HEK293 (cell line): Measurements from ENCODE around the gene MYCN.

ENCODE experiments used
- CTCF ChIA-PET: fragments of 350-600 bp; formaldehyde crosslinking; extraction: SDS; loops from one replicate; lab custom pipeline; 2021; ENCODE audit warnings: antibody characterized with exemption; lab: Yijun Ruan, JAX
- POLR2A ChIA-PET: fragments of 300-600 bp; formaldehyde crosslinking; extraction: SDS; loops from one replicate; lab custom pipeline; 2020; ENCODE audit warnings: antibody characterized with exemption, inconsistent platforms; lab: Yijun Ruan, JAX
- H3K27ac ChIP-seq: fragments of 200-500 bp; sonication (Bioruptor generic); 2 replicates; pipeline ENCODE4 v1.5.1; 2014; ENCODE audit warnings: low read depth, low read length, control low read depth, inconsistent platforms; ENCODE audit errors: extremely low read depth
- H3K36me3 ChIP-seq, 2 experiments: fragments of 200-500 bp in 1 of 2; sonication (Bioruptor generic) in 1 of 2; 1 replicate in 1 of 2; 2 replicates in 1 of 2; pipeline ENCODE4 v1.5.1; 2014 to 2017; ENCODE audit warnings: inconsistent platforms in 2 of 2, low read length in 2 of 2; ENCODE audit not compliant: control insufficient read depth in 2 of 2, insufficient read depth in 1 of 2
- H3K4me1 ChIP-seq: fragments of 200-500 bp; sonication (Bioruptor generic); 2 replicates; pipeline ENCODE4 v1.5.1; 2014; ENCODE audit warnings: mild to moderate bottlenecking, low read length, inconsistent platforms; ENCODE audit not compliant: control insufficient read depth, insufficient read depth
- H3K4me3 ChIP-seq: 2 replicates; pipeline ENCODE4 v1.5.1; 2011; ENCODE audit warnings: low read depth, mild to moderate bottlenecking, control low read depth, low read length, moderate library complexity
- H3K9me3 ChIP-seq: fragments of 200-500 bp; sonication (Bioruptor generic); 2 replicates; pipeline ENCODE4 v1.5.1; 2014; ENCODE audit warnings: low read depth, low read length, inconsistent platforms; ENCODE audit not compliant: control insufficient read depth, insufficient read depth
- BCL11B ChIP-seq: fragments of 450-650 bp; formaldehyde crosslinking; IDR thresholded peaks from 2 replicates; pipeline ENCODE4 v1.5.1; 2016; ENCODE audit warnings: low read depth, missing biosample characterization, missing genetic modification characterization
- GFI1B ChIP-seq: fragments of 450-650 bp; formaldehyde crosslinking; IDR thresholded peaks from 2 replicates; pipeline ENCODE4 v1.5.1; 2016; ENCODE audit warnings: missing biosample characterization, missing genetic modification characterization
- KLF7 ChIP-seq: fragments of 450-650 bp; formaldehyde crosslinking; IDR thresholded peaks from 2 replicates; pipeline ENCODE4 v1.5.1; 2016; ENCODE audit warnings: missing biosample characterization, missing genetic modification characterization, borderline replicate concordance
- ZBTB8A ChIP-seq: fragments of 450-650 bp; formaldehyde crosslinking; IDR thresholded peaks from 2 replicates; pipeline ENCODE4 v1.5.1; 2016; ENCODE audit warnings: missing biosample characterization, missing genetic modification characterization
- ZNF202 ChIP-seq: fragments of 450-650 bp; formaldehyde crosslinking; IDR thresholded peaks from 2 replicates; pipeline ENCODE4 v1.5.1; 2016; ENCODE audit warnings: missing biosample characterization, missing genetic modification characterization, borderline replicate concordance
- ZNF221 ChIP-seq: fragments of 450-650 bp; formaldehyde crosslinking; IDR thresholded peaks from 2 replicates; pipeline ENCODE4 v1.5.1; 2017; ENCODE audit warnings: missing biosample characterization, missing genetic modification characterization, borderline replicate concordance
- ZNF350 ChIP-seq: fragments of 450-650 bp; formaldehyde crosslinking; IDR thresholded peaks from 2 replicates; pipeline ENCODE4 v1.5.0; 2017; ENCODE audit warnings: missing biosample characterization, mild to moderate bottlenecking, missing genetic modification characterization
- ZNF354C ChIP-seq: fragments of 450-650 bp; formaldehyde crosslinking; IDR thresholded peaks from 2 replicates; pipeline ENCODE4 v1.5.1; 2016; ENCODE audit warnings: missing biosample characterization, missing genetic modification characterization, low read depth, borderline replicate concordance
- ZNF37A ChIP-seq: fragments of 450-650 bp; IDR thresholded peaks from 2 replicates; pipeline ENCODE4 v1.5.1; 2018; ENCODE audit warnings: missing biosample characterization, missing genetic modification characterization
- ZNF548 ChIP-seq: fragments of 450-650 bp; formaldehyde crosslinking; IDR thresholded peaks from 2 replicates; pipeline ENCODE4 v1.5.1; 2016; ENCODE audit warnings: missing biosample characterization, missing genetic modification characterization
- ZNF549 ChIP-seq: fragments of 450-650 bp; IDR thresholded peaks from 2 replicates; pipeline ENCODE4 v1.5.1; 2018; ENCODE audit warnings: missing biosample characterization, missing genetic modification characterization, mild to moderate bottlenecking, inconsistent platforms, moderate library complexity
- ZNF555 ChIP-seq: fragments of 450-650 bp; formaldehyde crosslinking; conservative IDR thresholded peaks from 2 replicates; pipeline ENCODE4 v1.5.1; 2017; ENCODE audit warnings: missing biosample characterization, mild to moderate bottlenecking, missing genetic modification characterization, inconsistent platforms
- ZNF560 ChIP-seq: fragments of 450-650 bp; formaldehyde crosslinking; IDR thresholded peaks from 2 replicates; pipeline ENCODE4 v1.5.1; 2017; ENCODE audit warnings: missing biosample characterization, missing genetic modification characterization, borderline replicate concordance
- ZNF791 ChIP-seq: fragments of 450-650 bp; formaldehyde crosslinking; IDR thresholded peaks from 2 replicates; pipeline ENCODE4 v1.5.1; 2016; ENCODE audit warnings: missing biosample characterization, missing genetic modification characterization
- ZSCAN30 ChIP-seq: fragments of 450-650 bp; IDR thresholded peaks from 2 replicates; pipeline ENCODE4 v1.5.1; 2018; ENCODE audit warnings: missing biosample characterization, mild to moderate bottlenecking, missing genetic modification characterization, moderate library complexity
- TF ChIP-seq, protein P1 (sequence below): fragments of 450-650 bp; formaldehyde crosslinking; IDR thresholded peaks from 2 replicates; pipeline ENCODE4; 2016; ENCODE audit warnings: missing biosample characterization, missing genetic modification characterization
- TF ChIP-seq, protein P2 (sequence below): fragments of 450-650 bp; formaldehyde crosslinking; IDR thresholded peaks from 2 replicates; pipeline ENCODE4 v1.5.1; 2017; ENCODE audit warnings: missing biosample characterization, missing genetic modification characterization
- TF ChIP-seq, protein P3 (sequence below): fragments of 450-650 bp; formaldehyde crosslinking; IDR thresholded peaks from 2 replicates; pipeline ENCODE4 v1.5.1; 2016; ENCODE audit warnings: missing biosample characterization, missing genetic modification characterization
- TF ChIP-seq, protein P4 (sequence below): fragments of 450-650 bp; formaldehyde crosslinking; IDR thresholded peaks from 2 replicates; pipeline ENCODE4 v1.5.1; 2016; ENCODE audit warnings: missing biosample characterization, missing genetic modification characterization
- TF ChIP-seq, protein P5 (sequence below): fragments of 450-650 bp; formaldehyde crosslinking; IDR thresholded peaks from 2 replicates; pipeline ENCODE4 v1.5.1; 2016; ENCODE audit warnings: missing biosample characterization, missing genetic modification characterization

Gene MYCN

DNA sequence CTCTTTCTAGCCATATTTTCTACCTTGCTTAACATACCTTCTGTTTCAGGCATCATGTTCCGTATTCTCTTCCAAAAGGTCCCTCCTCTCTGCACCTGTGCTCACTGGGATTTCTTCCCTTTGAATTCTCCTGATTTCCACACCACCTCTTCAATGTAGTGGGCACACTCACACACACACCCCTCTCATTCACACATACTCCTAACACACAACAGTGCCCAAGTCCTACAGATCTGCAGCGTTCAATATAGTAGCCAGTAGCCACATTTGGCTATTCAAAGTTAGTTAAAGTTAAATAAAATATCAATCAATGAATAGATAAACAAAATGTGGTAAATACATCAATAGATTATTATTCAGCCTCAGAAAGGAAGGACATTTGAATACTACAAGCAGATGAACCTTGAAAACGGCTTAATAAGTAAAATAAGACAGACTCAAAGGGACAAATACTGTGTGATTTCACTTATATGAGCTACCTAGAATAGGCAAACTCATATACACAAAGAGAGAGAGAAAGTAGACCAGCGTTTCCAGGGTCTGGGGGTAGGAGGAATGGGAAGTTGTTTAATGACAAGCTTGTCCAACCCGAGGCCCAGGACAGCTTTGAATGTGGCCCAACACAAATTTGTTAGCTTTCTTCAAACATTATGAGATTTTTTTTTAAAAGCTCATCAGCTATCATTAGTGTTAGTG, 34.4 kb downstream of the MYCN start (continued):
- TF ChIP-seq, protein P1, sequence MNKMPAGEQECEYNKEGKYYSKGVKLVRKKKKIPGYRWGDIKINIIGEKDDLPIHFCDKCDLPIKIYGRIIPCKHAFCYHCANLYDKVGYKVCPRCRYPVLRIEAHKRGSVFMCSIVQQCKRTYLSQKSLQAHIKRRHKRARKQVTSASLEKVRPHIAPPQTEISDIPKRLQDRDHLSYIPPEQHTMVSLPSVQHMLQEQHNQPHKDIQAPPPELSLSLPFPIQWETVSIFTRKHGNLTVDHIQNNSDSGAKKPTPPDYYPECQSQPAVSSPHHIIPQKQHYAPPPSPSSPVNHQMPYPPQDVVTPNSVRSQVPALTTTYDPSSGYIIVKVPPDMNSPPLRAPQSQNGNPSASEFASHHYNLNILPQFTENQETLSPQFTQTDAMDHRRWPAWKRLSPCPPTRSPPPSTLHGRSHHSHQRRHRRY (tag by site-specific recombination) = no peak
- TF ChIP-seq ZNF791 (tag by site-specific recombination) (no peak), ZNF555 (no peak), ZNF354C (tag by site-specific recombination) (no peak), ZSCAN30 (no peak), ZNF549 (no peak), GFI1B (tag by site-specific recombination) (no peak), KLF7 (no peak)

DNA sequence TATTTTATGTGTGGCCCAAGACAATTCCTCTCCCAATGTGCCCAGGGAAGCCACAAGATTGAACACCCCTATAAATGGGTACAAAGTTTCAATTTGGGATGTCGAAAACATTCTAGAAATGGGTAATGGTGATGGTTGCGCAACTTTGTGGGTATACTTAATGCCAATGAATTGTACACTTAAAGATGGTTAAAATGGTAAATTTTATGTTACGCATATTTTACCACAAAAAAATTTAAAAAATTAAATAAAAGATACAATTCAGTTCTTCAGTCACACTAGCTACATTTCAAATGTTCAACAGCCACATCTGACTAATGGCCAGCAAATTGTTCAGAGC, 34.9 kb downstream of the MYCN start:
- Histone ChIP-seq H3K4me3 (no peak overlapping the region), H3K36me3 (no peaks in the 10 kb centered on the region), H3K4me1 (no peaks in the 10 kb centered on the region; the same call in 1 of the 2 replicates), H3K27ac (no peak overlapping the region), H3K9me3 (no peaks in the 10 kb centered on the region)
- CTCF ChIA-PET = interaction anchor here (0.6 kb wide), 1 partner anchor 64 kb away, joined by 3 read pairs; no protein-coding TSS in a partner anchor
- POLR2A ChIA-PET = no interaction called here
- no peak for TF ChIP-seq ZNF350 (tag by site-specific recombination)
- TF ChIP-seq, protein P2, sequence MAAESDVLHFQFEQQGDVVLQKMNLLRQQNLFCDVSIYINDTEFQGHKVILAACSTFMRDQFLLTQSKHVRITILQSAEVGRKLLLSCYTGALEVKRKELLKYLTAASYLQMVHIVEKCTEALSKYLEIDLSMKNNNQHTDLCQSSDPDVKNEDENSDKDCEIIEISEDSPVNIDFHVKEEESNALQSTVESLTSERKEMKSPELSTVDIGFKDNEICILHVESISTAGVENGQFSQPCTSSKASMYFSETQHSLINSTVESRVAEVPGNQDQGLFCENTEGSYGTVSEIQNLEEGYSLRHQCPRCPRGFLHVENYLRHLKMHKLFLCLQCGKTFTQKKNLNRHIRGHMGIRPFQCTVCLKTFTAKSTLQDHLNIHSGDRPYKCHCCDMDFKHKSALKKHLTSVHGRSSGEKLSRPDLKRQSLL (tag by site-specific recombination) = no peak
- no peak for TF ChIP-seq ZNF221 (tag by site-specific recombination)
- TF ChIP-seq, protein P3, sequence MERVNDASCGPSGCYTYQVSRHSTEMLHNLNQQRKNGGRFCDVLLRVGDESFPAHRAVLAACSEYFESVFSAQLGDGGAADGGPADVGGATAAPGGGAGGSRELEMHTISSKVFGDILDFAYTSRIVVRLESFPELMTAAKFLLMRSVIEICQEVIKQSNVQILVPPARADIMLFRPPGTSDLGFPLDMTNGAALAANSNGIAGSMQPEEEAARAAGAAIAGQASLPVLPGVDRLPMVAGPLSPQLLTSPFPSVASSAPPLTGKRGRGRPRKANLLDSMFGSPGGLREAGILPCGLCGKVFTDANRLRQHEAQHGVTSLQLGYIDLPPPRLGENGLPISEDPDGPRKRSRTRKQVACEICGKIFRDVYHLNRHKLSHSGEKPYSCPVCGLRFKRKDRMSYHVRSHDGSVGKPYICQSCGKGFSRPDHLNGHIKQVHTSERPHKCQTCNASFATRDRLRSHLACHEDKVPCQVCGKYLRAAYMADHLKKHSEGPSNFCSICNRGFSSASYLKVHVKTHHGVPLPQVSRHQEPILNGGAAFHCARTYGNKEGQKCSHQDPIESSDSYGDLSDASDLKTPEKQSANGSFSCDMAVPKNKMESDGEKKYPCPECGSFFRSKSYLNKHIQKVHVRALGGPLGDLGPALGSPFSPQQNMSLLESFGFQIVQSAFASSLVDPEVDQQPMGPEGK = no peak
- TF ChIP-seq ZNF548 (tag by site-specific recombination) = no peak
- TF ChIP-seq, protein P4, sequence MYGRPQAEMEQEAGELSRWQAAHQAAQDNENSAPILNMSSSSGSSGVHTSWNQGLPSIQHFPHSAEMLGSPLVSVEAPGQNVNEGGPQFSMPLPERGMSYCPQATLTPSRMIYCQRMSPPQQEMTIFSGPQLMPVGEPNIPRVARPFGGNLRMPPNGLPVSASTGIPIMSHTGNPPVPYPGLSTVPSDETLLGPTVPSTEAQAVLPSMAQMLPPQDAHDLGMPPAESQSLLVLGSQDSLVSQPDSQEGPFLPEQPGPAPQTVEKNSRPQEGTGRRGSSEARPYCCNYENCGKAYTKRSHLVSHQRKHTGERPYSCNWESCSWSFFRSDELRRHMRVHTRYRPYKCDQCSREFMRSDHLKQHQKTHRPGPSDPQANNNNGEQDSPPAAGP (tag by site-specific recombination) = no peak
- TF ChIP-seq ZNF202 (tag by site-specific recombination) = no peak
- TF ChIP-seq BCL11B (tag by site-specific recombination) = no peak
- TF ChIP-seq ZBTB8A = no peak
- TF ChIP-seq, protein P5, sequence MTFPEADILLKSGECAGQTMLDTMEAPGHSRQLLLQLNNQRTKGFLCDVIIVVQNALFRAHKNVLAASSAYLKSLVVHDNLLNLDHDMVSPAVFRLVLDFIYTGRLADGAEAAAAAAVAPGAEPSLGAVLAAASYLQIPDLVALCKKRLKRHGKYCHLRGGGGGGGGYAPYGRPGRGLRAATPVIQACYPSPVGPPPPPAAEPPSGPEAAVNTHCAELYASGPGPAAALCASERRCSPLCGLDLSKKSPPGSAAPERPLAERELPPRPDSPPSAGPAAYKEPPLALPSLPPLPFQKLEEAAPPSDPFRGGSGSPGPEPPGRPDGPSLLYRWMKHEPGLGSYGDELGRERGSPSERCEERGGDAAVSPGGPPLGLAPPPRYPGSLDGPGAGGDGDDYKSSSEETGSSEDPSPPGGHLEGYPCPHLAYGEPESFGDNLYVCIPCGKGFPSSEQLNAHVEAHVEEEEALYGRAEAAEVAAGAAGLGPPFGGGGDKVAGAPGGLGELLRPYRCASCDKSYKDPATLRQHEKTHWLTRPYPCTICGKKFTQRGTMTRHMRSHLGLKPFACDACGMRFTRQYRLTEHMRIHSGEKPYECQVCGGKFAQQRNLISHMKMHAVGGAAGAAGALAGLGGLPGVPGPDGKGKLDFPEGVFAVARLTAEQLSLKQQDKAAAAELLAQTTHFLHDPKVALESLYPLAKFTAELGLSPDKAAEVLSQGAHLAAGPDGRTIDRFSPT (tag by site-specific recombination) = no peak
- no peak for TF ChIP-seq ZNF37A (tag by site-specific recombination)
- TF ChIP-seq ZNF560 (tag by site-specific recombination) = no peak
